Neuron (in vitro differentiated cells): Measurements from ENCODE around the gene FMR1.

Experiments used
- H2AFZ ChIP-seq: one replicate; pipeline ENCODE4 v1.6.1; 2013; ENCODE audit warnings: low read depth, mild to moderate bottlenecking, inconsistent platforms, low read length, moderate library complexity
- H3K27me3 ChIP-seq: one replicate; pipeline ENCODE4 v1.6.1; 2013; ENCODE audit warnings: low read length; ENCODE audit not compliant: insufficient read depth
- H3K36me3 ChIP-seq: one replicate; pipeline ENCODE4 v1.6.1; 2013; ENCODE audit warnings: low read length; ENCODE audit not compliant: insufficient read depth
- H3K4me1 ChIP-seq: one replicate; pipeline ENCODE4 v1.6.1; 2013; ENCODE audit warnings: low read length; ENCODE audit not compliant: insufficient read depth
- H3K4me3 ChIP-seq: 2 replicates; pipeline ENCODE4 v1.5.1; 2013; ENCODE audit warnings: mild to moderate bottlenecking, low read length, moderate library complexity
- H3K9me3 ChIP-seq: one replicate; pipeline ENCODE4 v1.6.1; 2013; ENCODE audit warnings: low read length

The FMR1 gene

GRCh38 chrX:147911192-147912022, at the start of gene FMR1:
FMR1 (plus strand) TSS chrX:147911919; CDS start chrX:147912180, 261 bp downstream.
- Histone ChIP-seq H3K9me3 (no peaks in the 10 kb centered on the region), H2AFZ (no peak within 1 kb of the TSS), H3K4me1 (peaks cover 6% of the 10 kb centered on the region), H3K27me3 (no peaks in the 10 kb centered on the region), H3K4me3 (peak within 1 kb of the TSS; percentile 70), H3K36me3 (no peaks in the 10 kb centered on the region)

DNA sequence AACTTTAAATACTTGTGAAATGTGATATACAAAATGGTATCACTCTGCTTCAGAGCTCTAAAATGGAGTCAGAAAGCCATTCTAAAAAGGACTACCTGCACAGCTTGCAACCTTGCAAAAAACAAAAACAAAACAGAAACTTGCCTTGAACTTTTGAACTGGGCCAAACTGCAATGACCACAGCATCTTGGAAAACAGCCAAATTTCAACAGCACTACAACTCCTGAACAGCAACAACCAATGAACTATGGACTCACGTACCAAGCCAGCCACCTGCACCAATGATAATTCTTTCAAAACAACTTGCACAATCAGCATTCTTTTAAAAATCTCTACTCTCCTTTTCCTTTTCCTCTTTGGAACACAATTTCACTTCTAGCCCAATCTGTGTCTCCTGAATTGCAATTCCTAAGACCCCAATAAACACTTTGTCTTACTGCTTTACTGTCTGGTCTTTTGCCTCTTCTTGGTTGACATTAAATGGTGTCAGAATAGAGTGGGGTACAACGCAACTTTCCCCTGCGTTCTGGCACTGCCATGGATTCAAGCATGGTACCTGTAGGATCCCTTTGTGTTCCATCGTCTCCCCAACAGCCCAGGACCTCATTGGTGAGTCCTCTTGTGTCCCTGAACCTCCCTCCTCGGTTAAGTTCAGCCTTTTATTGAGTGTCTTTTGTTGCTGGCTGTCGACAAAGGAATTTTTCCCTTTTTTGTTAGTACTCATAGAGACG, 35.7 kb upstream of the FMR1 start:
- Histone ChIP-seq H3K9me3 (no peaks in the 10 kb centered on the region), H2AFZ (peak overlapping the region; percentile 16), H3K4me3 (no peak overlapping the region), H3K27me3 (no peaks in the 10 kb centered on the region), H3K36me3 (no peaks in the 10 kb centered on the region), H3K4me1 (peaks cover 8% of the 10 kb centered on the region)

DNA sequence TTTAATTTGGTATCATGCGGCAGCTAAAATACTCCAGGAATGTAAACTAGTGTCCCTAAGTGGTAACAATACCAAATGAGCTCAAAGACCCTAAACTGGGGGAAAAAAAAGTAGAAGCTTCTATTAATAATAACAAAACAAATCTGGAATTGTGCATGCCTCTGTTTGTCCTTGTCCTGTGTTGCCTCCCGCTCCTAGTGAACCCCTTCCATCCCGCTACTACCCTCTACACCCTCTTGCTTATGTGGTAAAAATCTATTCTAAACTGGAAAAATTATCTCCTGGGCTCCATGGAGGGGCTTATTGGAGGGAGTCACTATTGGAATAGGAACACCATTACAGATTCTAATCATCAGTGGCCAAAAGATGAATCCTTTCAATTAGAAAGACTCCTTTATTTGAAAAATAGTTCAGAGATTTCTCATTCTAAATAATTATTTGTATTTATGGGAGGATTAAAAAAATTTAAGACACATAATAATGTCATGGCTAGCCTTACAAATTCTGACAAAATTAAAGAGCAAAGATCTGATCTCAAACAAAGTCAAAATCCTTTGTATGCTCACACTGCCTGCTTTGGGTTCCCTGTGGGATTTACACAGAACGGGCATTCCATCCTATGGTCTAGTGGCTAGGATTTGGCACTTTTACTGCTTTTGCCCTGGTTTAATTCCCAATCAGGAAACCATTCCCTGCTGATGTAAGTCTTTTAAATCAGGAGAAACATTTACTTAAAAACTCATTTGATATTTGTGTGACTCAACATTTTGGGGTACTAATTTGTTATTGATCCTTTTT, 34.7 kb upstream of the FMR1 start:
- Histone ChIP-seq H3K4me3 (no peak overlapping the region), H2AFZ (peak overlapping the region; percentile 16)

GRCh38 chrX:147877726-147878125, 34.0 kb upstream of the FMR1 start:
- Histone ChIP-seq H2AFZ (no peak overlapping the region), H3K27me3 (no peaks in the 10 kb centered on the region), H3K9me3 (no peaks in the 10 kb centered on the region), H3K36me3 (no peaks in the 10 kb centered on the region), H3K4me3 (no peak overlapping the region), H3K4me1 (peaks cover 8% of the 10 kb centered on the region)

More for the DNA sequence above, 34.7 kb upstream of the FMR1 start:
- Histone ChIP-seq H3K4me1 (peaks cover 8% of the 10 kb centered on the region), H3K36me3 (no peaks in the 10 kb centered on the region), H3K9me3 (no peaks in the 10 kb centered on the region), H3K27me3 (no peaks in the 10 kb centered on the region)

GRCh38 chrX:147884958-147885357, 26.8 kb upstream of the FMR1 start:
- H3K36me3 ChIP-seq = no peaks in the 10 kb centered on the region
- no peak overlapping the region for H3K4me3 ChIP-seq
- H3K27me3 ChIP-seq = no peaks in the 10 kb centered on the region
- H3K9me3 ChIP-seq = no peaks in the 10 kb centered on the region
- no peak overlapping the region for H2AFZ ChIP-seq
- no peaks in the 10 kb centered on the region for H3K4me1 ChIP-seq

DNA sequence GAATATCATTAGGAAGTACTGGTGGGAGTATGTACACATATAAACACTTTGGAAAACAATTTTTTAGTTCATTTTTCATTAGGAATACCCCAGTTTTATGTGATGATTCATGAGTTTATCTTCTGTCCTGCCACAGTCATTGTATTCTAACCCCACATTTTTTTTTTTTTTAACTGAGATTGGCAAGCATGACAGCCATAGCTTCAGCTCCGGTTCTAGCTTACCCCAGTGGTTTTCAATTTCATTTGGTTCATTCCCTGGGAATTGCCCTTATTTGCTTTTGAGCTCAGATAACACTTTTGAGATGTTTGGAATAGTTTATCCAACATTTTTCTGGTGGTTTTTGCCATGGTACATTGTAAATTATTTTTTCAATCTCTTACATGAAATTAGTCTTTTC, 21.0 kb upstream of the FMR1 start:
- Histone ChIP-seq H3K9me3 (no peaks in the 10 kb centered on the region), H2AFZ (no peak overlapping the region), H3K27me3 (no peaks in the 10 kb centered on the region), H3K4me3 (no peak overlapping the region), H3K36me3 (no peaks in the 10 kb centered on the region), H3K4me1 (no peaks in the 10 kb centered on the region)

- Histone ChIP-seq H3K4me3 (no peak overlapping the region), H3K4me1 (no peaks in the 10 kb centered on the region), H3K36me3 (no peaks in the 10 kb centered on the region), H3K9me3 (no peaks in the 10 kb centered on the region), H2AFZ (no peak overlapping the region), H3K27me3 (no peaks in the 10 kb centered on the region)
These were observed 19.8 kb upstream of the FMR1 start for GRCh38 chrX:147891896-147892295.

DNA sequence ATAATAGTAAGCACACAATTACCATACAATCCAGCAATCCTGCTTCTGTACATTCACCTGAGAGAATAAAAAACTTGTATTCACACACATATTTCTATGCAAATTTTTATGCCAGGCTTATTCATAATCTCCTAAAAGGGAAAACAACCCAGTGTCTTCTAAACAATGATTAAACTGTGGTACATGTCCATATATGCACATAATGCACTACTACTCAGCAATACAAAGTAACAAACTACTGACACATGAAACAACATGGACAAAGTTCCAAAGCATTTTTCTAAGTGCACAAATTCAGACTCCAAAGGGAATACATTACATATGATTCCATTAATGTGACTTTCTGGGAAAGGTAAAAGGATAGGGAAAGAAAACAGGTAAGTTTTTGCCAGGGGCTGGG, 18.0 kb upstream of the FMR1 start:
- no peak overlapping the region for H3K4me3 ChIP-seq
- no peak overlapping the region for H2AFZ ChIP-seq
- H3K9me3 ChIP-seq = no peaks in the 10 kb centered on the region
- H3K36me3 ChIP-seq = no peaks in the 10 kb centered on the region
- H3K27me3 ChIP-seq = no peaks in the 10 kb centered on the region
- H3K4me1 ChIP-seq = no peaks in the 10 kb centered on the region

- Histone ChIP-seq H3K9me3 (no peaks in the 10 kb centered on the region), H3K4me1 (no peaks in the 10 kb centered on the region), H3K4me3 (no peak overlapping the region), H2AFZ (no peak overlapping the region), H3K27me3 (no peaks in the 10 kb centered on the region), H3K36me3 (no peaks in the 10 kb centered on the region)
These were observed 17.3 kb upstream of the FMR1 start for GRCh38 chrX:147894366-147894963.

DNA sequence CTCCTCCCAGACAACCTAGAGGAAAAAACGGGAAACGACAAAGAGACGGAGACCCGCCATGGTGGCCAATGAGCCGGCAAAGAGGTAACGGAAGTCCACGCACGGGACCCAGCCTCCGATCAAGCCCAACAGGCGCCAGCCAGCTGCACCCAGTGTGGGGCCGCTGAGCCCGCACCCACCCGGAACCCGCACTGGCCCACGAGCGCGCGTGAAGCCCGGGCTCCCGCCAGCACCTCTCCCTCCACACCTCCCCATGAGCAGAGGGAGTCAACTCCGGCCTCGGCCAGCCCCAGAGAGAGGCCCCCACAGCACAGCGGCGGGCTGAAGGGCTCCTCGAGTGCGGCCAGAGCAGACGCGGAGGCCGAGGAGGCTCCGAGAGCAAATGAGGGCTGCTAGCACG, 14.6 kb upstream of the FMR1 start:
- H3K9me3 ChIP-seq = no peaks in the 10 kb centered on the region
- no peak overlapping the region for H2AFZ ChIP-seq
- H3K27me3 ChIP-seq = no peaks in the 10 kb centered on the region
- H3K4me3 ChIP-seq = no peak overlapping the region
- H3K4me1 ChIP-seq = no peaks in the 10 kb centered on the region
- H3K36me3 ChIP-seq = no peaks in the 10 kb centered on the region

GRCh38 chrX:147898951-147899350, 12.8 kb upstream of the FMR1 start:
- H3K36me3 ChIP-seq = no peaks in the 10 kb centered on the region
- no peak overlapping the region for H3K4me3 ChIP-seq
- H3K27me3 ChIP-seq = no peaks in the 10 kb centered on the region
- no peaks in the 10 kb centered on the region for H3K9me3 ChIP-seq
- no peaks in the 10 kb centered on the region for H3K4me1 ChIP-seq
- no peak overlapping the region for H2AFZ ChIP-seq

- Histone ChIP-seq H2AFZ (no peak overlapping the region), H3K4me1 (no peaks in the 10 kb centered on the region), H3K9me3 (no peaks in the 10 kb centered on the region), H3K36me3 (no peaks in the 10 kb centered on the region), H3K4me3 (no peak overlapping the region), H3K27me3 (no peaks in the 10 kb centered on the region)
These were observed 12.2 kb upstream of the FMR1 start for GRCh38 chrX:147899379-147900114.
